Dedifferentiated amniotic fluid mesenchymal stem cell (primary cell): ENCODE results near the gene SBNO1.
"Not testable (repeated sequence)": the region's sequence is repeated elsewhere in the genome, so short reads cannot be mapped to it uniquely, and the experiment has no call there.

Experiments used
- DNase-seq: peaks from one replicate; pipeline ENCODE4 v3.0.0-alpha.2; 2016; ENCODE audit errors: extremely low spot score

Gene SBNO1

GRCh38 chr12:123346946-123347345 is 17.7 kb downstream of the SBNO1 start:
- no peak for DNase-seq

GRCh38 chr12:123344086-123344485 is 20.6 kb downstream of the SBNO1 start:
- DNase-seq: no peak

DNA sequence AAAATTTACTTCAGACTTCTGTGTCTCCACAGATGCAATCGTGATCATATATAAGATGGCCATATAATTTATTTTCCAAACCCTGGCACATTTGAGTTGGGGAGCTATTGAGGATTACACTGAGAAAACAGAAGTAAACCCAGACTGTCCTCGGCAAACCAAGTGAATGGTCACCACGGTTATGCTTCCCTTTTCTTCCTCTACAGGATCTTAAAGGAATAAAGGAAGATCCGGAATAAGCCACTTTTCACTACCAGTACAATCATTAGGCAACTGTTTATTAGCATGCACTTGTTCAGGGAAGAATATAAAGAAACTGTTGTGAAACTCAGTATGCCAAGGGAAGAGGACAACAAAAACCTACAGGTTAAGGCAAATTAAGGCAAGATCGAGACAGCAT is 27.6 kb downstream of the SBNO1 start:
- DNase-seq: no peak

DNA sequence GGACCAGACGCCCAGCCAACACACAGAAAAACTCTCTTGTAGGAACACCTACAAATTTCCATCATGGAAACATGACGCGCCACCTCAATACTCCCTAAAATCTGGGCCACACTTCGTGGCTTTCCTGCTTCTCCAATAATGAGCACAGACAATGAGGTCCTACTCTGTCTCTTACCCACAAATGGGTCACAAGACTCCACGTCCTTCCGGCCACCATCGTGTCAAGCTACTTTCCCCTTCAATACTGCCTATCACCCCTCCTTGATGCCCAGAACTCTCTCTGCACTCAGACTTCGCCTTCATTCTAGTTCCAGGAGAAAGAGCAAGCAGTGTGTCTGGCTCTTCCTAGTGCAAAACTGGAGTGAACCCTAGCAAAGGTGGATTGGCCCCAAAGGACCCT is 28.1 kb downstream of the SBNO1 start:
- DNase-seq: no peak

DNA sequence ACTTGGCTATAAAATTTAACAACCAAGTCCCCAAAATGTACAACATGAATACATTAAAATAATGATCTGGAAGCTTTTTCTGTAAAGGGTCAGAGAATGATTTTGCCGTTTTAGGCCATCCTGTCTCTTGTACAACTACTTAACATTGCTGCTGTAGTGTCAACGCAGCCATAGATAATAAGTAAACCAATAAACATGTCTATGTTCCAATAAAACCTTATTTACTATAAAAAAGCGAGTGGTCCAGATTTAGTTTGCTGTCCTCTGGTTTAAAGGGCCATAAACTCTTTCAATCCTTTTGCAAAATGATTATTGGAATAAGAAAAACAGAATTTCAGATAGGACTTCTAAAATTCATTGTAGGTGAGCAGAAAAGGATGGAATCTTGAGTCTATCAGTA is 29.2 kb downstream of the SBNO1 start:
- DNase-seq: no peak

DNA sequence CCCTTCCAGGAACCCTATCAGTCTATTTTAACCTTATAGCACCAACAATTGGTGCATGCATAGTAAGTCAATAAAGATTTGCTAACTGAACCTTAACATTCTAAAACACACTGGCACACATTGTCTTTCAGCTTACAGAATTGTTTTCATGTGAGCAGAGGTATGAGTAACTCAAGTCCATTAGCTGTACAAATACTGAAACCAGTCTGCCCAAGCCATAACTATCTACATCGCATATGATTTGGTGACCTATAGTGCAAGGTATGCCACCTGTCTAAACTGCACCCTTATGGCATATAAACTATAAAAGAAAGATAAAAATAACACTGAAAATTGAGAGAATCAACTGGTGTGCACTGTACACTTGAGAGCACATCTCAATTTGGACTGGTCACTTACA is 34.8 kb downstream of the SBNO1 start:
- DNase-seq: no peak

DNA sequence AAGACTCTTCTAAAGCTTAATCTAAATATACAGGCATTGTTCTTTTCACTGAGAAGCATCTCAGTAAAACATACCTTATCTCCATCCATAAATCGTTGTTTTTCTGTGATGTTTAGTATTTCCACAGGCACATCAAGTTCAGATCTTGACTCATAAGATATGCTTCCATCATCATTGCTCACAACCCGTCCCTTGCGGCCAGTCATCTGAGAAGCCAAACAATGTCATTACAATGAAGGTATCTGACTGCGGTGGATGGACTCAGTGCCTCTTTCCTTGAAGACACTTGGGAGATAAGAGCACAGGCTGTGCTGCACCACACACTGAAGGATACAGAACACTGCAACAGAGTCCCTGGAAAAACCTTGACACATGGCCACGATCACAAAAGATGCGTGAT is 44.8 kb downstream of the SBNO1 start:
- DNase-seq: no peak

DNA sequence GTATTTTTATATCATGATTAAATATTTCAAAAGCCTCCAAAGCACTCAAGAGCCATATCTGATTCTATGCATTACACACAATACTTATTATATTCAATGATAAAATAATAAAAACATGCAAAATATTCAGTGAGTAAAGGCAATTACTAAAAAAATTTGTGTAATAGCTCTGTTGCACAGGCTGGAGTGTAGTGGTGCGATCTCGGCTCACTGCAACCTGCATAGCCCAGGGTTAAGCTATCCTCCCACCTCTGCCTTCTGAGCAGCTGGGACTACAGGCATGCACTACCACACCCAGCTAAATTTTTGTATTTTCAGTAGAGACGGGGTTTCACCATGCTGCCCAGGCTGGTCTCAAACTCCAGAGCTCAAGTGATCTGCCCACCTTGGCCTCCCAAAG is 45.4 kb downstream of the SBNO1 start:
- no peak for DNase-seq

DNA sequence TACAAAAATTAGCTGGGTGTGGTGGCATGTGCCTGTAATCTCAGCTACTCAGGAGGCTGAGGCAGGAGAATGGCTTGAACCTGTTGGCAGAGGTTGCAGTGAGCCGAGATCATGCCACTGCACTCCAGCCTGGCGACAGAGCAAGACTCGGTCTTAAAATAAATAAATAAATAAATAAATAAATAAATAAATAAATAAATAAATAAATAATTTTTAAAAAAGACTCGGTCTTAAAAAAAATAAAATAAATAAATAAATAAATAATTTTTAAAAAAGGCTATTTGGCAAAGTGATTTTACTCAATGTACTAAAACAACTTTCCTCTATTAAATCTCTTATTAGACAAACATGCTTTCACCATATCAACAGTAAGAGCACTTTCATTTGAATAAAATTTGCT is 51.6 kb downstream of the SBNO1 start:
- DNase-seq: not testable (repeated sequence)

- DNase-seq: no peak
Observed at GRCh38 chr12:123306200-123306599, 58.4 kb downstream of the SBNO1 start.

- no peak for DNase-seq
Observed at GRCh38 chr12:123305136-123305535, 59.5 kb downstream of the SBNO1 start.

GRCh38 chr12:123293178-123293760 is 71.4 kb downstream of the SBNO1 start:
- DNase-seq: no peak

GRCh38 chr12:123289911-123290310 is 74.7 kb downstream of the SBNO1 start:
- no peak for DNase-seq

DNA sequence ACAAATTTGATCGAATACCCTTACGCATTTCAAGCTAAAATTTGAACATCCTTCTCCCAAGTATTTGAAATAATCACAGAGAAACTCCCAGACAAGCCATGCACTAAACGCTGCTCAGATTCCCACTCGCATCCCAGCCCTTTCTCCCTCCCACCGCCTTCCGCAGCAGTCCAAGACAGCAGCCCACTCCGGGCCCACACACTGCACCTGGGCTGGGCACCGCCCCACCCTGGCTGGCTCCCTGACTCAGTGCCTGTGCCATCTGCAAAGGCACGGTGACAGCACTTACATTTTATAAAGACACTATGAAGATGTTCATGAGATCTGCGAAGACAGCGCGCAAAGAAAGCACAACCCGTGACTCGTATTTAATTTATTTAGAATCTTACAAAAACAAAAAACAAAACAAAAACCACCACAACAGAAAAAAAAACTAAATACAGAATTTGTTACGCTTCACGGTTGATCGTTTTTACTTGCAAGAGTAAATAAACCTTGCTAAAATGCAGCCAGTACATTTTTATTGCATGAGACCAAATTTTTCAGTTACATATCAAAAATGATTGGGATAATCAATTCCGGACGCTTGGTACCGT is 75.8 kb downstream of the SBNO1 start:
- no peak for DNase-seq

- DNase-seq: no peak
Observed at GRCh38 chr12:123286652-123287373, 77.8 kb downstream of the SBNO1 start.

DNA sequence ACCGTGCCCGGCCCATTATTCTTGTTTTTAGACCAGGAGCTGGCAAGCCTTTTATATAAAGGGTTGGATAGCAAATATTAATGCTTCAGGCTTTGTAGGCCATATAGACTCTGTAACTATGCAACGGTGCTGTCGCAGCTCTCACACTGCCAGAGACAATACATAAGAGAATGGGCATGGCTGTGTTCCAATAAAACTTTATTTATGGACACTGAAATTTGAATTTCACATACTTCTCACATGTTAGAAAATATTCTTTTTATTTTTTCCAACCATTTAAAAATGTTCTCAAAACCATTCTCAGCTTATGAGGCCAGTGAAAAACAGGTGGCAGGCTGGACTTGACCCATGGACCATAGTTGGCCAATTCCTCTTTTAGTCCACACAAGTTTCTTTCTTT is 80.0 kb downstream of the SBNO1 start:
- DNase-seq: no peak

- no peak for DNase-seq
Observed at GRCh38 chr12:123283461-123283860, 81.2 kb downstream of the SBNO1 start.

DNA sequence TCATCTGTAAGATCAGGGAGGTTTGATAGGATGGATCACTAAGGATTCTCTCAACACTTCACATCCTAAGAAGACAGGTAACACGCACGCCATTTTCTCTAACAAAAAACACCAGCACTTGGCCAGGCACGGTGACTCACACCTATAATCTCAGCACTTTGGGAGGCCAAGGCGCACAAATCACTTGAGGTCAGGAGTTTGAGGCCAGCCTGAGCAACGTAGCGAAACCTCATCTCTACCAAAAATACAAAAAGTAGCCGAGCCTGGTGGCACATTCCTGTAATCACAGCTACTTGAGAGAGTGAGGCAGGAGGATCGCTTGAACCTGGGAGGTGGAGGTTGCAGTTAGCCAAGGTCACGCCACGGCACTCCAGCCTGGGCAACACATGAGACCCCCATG is 82.5 kb downstream of the SBNO1 start:
- no peak for DNase-seq

DNA sequence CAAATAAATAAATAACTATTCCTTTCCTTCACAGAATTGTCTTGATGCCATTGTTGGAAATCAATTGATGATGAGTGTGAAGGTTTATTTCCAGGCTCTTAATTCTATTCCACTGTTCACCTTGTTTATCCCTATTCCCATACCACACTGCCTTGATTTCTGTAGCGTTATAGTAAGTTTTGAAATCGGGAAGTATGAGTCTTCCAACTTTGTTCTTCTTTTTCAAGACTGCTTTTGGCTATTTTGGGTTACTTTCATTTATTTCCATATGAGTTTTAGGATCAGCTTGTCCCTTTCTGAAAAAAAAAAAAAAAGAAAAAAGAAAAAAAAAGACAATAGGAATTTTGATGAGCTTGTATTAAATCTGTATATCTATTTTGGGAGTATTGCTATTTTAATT is 83.7 kb downstream of the SBNO1 start:
- DNase-seq: no peak

GRCh38 chr12:123278101-123278627 is 86.5 kb downstream of the SBNO1 start:
- no peak for DNase-seq

GRCh38 chr12:123273166-123273565 is 91.5 kb downstream of the SBNO1 start:
- no peak for DNase-seq

GRCh38 chr12:123271001-123271668 is 93.5 kb downstream of the SBNO1 start:
- DNase-seq: peak; percentile 48
